ENCODE results near the gene DDIT4.
"Not testable (repeated sequence)": the region's sequence is repeated elsewhere in the genome, so short reads cannot be mapped to it uniquely, and the experiment has no call there.

Gene DDIT4

DNA sequence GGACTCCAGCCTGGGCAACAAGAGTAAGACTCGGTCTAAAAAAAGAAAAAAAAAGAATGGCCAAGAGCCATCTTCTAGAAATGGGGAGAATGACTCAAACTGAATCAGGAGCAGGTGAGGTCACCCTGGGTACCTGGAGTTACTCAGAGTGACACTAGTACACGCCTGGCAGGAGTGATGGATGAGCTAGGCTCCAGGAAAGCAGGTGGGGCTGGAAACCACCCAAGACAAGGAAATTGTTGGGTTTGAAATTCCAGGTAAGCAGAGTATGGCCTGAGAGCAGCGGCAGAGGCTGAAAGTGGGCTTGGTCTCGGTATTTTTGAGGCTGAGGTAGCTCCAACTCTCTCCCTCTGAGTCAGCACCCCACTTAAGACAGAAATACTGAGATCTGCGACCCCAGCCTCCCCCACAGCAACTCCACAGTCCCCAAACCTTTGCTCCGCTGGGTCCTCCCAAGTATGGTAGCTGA is 18.5 kb downstream of the DDIT4 start:
- DNase-seq (ENCODE audit: low read depth in 1 of 2, low spot score in 1 of 2): peak in 1 of 2 donors; percentile 47

DNA sequence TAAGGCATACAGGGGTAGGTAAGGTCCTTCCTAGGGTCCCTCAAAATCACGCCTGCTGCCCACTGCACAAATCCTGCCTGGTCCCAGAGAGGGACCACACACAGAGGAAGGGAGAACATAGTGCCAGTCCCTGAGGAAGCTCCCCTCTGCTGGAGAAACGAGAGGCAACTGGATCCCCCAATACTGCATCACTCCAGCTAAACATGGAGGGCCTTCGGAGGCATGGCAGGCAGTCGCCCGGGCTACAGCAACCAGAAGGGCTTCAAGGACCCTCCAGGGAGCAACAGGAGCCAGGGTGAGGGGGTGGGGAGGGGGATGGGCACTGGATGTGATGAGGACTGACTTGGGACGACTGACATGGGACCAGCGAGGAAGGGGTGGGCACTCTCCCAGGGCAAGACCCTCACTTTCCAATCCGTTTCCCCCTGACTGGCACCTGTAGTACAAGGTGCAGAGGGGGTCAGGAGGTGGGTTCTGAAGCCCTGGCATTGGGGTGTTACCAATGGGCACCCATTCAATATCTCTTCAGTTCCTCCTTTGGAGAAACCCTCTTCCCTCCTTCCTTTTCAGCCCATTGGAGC is 21.7 kb downstream of the DDIT4 start:
- DNase-seq (ENCODE audit: low read depth in 1 of 2, low spot score in 1 of 2): no peak

DNA sequence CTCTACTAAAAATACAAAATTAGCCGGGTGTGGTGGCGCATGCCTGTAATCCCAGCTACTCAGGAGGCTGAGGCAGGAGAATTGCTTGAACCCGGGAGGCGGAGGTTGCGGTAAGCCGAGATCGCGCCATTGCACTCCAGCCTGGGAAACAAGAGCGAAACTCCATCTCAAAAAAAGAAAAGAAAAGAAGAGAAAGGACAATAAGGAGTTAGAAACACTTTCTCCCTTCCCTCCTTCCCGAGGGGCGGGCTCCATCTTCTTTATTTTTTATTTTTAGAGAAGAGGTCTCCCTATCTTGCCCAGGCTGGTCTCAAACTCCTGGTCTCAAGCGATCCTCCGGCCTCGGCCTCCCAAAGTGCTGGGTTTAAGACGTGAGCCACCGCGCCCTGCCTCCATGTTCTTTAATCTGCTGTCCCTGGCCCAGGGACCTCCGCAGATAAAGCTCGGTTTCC is 23.1 kb downstream of the DDIT4 start:
- DNase-seq (ENCODE audit: low read depth in 1 of 2, low spot score in 1 of 2): not testable (repeated sequence)

DNA sequence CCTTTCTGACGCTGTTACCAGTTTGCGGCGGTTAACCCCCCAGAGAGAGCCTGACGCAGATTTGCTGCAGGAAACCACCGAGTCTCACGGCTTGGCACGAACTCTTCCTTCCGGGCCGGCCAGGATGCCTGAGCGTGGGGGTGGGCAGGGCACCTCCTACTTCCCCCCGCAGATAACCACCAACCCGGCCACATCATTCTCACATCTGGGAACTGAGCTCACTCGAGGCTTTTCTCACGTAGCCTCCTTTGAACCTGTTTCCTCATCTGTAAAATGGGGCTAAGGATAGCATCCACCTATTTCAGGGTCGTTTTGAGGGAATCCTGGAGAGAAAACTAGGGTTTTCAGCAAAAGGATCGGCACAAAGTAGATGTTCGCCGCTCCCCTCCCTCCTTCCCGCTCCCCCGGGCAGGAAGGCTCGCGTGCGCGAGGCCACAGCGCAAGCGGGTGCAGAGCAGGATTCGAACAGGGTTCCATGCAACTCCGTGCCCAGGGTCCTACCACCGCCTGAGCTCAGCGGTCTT is 23.6 kb downstream of the DDIT4 start:
- peak; percentile 86 to 95 for DNase-seq (ENCODE audit: low read depth in 1 of 2, low spot score in 1 of 2)

DNA sequence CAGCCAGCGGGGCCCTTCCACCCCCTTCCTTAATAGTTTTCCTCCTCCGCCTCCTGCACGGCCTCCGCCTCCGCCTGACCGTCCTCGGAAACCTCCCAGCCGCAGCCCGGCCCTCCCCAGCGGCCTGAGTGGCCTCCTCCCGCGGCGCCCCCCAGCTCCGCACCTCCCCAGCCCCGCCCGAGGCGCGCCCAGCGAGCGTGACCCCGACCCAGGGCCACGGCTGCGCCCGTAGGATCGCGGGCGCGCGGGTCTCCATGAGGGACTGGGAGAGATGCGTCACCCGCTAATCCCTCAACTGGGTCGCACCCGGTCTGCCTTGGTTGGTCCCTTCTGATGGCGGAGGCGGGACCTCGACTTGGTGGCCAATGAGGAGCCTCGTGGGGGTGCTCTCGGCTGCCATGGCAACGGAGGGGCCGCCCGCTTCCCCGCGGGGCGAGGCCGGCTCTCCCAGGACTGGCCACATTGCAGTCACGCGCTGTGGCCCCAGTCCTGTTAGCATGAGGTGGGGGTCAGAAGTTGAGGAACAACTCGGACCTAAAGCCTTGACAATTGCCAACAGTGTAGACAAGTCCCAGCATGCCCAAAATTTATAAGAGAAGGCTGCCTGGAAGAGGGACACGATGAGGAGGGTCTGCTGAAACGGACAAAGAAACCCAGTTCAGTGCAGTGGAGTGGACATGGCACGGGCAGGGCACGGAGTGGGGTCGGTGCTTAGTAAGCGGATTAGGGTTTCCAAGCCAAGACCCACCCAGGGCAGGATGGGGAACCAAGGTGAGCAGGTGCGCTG is 24.3 kb downstream of the DDIT4 start:
- DNase-seq (ENCODE audit: low read depth in 1 of 2, low spot score in 1 of 2): peak; percentile 65 to 86

DNA sequence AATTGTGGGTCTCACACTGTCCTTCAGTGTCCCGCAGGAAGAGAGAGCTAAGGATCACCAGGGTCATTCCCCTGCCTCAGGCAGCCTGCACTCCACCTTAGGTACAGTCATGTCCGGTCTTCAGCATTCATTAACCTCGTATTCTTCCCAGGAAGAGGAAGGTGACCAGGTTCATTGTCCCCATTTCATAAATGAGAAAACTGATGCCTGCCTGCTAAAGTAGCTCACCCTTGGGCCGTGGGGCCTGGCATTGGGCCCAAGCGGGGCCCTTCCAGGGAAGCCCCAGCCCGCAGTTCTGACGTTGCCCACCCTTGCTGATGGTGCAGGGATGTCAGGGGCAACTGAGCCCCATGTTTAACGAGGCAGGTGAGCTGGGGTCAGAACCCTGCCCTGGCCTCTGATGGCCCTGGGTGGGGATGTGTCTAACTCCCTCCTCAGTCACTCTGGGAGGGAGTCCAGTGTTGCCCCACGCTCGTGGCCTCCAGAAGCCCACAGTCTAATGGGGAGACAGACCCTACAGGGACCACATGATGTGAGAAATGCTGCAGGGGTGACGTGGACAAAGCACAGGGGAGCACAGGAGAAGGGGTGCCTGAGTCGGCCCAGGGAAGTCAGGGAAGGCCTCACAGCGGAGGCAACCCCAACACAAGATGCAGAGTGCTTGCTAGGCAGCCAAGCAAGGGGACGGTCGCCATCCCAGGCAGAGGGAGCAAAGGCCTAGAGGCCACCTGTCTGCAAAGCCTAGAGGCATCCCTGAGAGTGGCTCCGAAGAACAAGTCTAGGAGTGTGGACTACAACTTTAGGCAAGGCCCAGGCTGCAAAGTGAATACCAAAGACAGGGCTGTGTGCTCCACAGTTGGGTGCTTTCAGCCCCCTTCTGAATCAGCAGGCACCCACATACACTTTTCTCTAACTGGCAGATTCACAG is 25.1 kb downstream of the DDIT4 start:
- no peak for DNase-seq (ENCODE audit: low read depth in 1 of 2, low spot score in 1 of 2)

DNA sequence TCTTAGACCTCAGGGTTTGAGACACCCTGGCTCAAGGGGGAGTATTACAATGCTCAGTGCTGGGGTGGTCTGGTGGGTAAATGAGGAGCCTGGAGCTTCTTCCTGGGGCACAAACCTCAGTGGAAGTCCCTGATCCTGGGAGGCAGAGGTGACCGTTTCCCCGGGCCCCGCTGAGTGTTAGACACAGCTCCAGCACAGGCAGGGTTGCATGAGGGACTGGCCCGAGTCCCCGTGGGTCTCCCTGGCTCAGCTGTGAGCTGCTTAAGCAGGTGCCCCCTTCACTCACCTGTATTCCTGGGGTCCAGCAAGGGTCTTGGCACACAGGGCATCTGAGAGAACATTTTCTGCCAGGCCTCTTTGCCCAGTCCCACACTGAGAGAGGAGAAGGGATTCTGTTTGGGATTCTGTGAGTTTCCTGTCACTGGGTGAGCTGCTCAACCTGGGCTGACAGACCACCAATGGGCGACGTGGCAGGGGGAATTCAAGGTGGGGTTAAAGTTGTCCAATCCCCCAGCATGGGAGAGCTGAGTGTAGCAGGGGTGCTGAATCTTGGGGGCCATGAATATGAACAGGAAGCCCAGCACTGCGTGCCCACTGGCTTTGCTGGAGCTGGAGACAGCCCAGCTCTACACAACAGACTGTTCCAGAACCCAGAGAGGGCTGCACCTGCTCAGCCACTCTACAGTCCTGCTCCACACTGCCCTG is 29.9 kb downstream of the DDIT4 start:
- DNase-seq (ENCODE audit: low read depth in 1 of 2, low spot score in 1 of 2): no peak

DNA sequence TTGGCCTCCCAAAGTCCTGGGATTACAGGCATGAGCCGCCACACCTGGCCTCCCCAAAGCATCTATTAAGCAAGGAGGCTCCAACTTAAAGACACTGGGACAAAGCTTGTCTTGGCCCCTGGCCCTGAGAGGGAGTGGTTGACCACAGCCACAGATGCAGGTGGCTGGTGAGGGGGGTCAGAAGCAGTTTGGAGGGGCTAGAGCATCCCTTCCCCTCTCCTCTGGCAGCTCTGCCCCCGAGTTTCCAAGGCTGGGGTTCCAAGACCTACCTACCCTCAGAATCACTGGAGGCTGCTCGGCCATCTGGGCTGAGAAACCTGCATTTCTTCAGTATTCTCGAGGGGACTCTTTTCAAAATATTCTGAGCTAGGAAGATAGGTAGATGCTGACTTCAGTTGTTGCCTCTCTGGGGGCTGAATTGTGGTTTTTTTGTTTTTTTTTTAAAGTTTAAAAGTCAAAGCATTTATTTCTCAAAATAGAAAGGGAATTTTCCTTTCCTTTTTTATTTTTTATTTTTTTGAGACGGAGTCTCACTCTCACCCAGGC is 32.6 kb downstream of the DDIT4 start:
- no peak for DNase-seq (ENCODE audit: low read depth in 1 of 2, low spot score in 1 of 2)

DNA sequence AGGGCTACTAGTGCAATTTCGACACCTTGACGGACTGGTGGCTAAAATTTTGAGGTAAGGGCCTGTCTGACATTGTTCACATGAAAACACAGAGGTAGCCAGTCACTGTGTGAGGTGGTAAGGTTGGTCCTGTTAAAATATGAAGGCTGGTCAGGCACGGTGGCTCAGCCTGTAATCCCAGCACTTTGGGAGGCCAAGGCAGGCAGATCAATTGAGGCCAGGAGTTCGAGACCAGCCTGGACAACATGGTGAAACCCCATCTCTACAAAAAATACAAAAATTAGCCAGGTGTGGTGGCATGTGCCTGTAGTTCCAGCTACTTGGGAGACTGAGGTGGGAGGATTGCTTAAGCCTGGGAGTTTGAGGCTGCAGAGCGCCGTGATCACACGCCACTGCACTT is 34.0 kb downstream of the DDIT4 start:
- not testable (repeated sequence) for DNase-seq (ENCODE audit: low read depth in 1 of 2, low spot score in 1 of 2)

DNA sequence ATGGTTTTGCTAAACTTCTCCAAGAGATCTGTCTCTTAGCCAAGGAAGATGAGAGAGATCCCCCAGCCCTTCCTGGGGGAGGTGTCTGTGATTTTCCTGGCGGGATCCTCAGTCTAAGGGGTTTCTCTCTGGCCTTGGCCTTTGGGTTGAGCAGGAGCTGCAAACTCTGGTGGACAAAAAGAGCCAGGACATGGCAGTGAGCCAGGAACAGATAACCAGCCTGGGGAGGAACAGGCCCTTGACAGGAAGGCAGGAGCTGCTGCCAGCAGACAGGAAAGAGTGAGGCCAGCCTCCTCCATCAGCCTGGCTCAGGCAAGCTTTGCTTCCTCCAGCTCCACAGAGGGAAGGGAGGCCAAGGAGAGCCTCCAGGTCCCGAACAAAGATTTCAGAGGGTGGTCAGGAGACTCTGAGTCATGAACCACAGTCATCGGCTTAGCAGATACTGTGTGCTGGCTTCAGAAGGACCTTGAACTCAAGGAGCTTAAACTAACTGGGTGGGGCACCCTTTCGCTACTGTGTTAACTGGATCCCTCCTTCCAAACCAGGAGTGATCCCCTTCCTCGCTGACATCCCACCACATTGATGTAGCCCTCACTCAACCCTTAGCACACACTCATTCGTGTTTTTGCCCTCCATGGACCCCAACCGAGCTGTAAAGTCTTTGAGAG is 34.7 kb downstream of the DDIT4 start:
- no peak for DNase-seq (ENCODE audit: low read depth in 1 of 2, low spot score in 1 of 2)

DNA sequence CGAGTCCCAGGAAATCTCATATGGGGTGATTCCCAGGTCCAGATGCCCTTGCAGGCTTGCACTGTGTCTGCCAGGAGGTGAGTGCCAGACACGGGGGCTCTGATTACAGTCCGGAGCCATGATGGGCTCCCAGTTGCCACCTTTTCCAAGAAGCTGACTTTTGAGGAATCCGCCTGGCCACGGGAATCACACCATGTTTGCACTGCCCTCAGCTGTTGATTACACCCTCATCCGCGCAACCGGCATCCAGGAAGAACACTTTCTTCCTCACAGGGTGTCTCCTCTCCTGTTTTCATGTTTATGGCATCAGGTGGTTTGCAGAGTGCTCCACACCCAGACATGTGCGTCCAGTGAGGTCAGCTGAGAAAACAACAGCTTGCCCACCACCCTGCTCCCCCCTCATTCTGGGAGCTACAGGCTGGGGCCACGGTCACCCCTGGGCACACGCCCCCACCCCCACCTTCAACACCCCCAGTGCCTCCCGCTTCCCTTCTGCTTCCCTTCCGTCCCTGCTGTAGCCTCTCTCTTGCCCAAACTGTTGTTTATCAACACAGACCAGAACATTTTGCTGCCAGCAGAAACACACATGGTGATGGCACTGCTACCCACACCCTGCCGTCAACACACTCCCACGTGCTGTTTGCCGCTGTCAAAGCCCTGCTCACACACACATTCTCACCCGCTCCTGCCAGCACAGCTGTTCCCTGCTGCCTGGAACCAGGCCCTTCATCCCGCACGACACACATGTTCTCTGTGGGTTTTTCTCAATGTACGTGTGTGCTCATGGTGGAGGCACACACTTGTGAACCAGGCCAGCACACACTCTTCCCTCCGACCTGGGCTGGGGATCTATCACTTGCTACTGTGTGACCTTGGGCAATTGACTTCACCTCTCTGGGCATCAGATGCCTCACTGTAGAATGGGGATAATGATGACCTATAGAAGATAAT is 35.8 kb downstream of the DDIT4 start:
- DNase-seq (ENCODE audit: low read depth in 1 of 2, low spot score in 1 of 2): no peak

DNA sequence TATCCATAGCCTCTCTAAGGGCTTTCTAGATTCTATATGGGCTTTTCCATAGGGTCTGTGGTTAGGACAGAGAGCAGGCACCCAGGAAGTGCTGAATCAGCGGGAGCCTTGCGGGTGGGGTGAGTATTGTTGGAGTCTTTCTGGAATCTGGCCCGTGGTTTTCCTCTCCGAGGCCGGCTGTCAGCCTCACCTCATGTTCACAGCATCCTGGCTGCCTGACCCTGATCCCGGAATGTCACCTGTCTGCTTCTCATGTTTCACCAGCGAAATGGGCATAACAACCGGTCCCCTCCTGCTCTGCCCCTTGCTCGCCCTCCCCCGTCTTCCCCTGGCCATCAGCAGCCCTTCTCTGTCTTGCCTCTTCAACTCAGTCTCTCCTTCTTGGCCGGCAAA is 36.5 kb downstream of the DDIT4 start:
- no peak for DNase-seq (ENCODE audit: low read depth in 1 of 2, low spot score in 1 of 2)

DNA sequence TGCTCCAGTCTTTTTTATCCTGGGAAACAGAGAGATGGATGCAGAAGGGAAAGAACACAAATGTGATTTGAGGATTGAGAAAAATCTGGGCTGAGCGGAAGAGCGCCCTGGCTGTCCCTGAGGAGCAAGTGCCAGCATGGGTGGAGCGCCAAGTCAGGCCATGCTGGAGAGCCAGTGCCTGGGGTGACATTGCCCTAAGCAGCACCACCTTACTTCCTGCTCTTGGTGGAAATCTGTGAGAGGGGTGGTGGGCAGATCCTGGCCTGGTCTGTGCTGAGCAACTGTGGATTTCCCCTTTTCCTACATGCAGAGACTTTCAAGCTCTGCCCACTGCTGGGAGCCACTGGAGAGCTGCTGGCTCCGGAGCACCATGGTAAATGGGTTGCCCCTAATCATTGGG is 36.9 kb downstream of the DDIT4 start:
- no peak for DNase-seq (ENCODE audit: low read depth in 1 of 2, low spot score in 1 of 2)

DNA sequence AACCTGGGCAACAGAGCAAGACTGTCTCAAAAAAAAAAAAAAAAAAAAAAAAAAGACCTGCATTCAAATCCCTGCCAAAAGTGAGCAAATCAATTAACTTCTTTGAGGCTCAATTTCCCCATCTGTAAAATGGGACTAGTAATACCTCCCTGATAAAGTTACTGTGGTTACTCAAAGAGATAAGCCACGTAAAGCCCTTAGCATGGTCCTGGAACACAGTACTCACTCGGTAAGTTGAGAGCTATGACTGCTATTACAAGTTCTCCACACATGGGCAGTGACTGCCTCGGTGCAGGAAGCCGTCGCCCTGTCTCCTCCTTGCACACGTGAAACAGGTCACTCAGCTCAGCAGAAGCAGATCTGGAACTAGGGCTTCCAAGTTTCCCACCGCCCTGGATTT is 37.9 kb downstream of the DDIT4 start:
- no peak for DNase-seq (ENCODE audit: low read depth in 1 of 2, low spot score in 1 of 2)

DNA sequence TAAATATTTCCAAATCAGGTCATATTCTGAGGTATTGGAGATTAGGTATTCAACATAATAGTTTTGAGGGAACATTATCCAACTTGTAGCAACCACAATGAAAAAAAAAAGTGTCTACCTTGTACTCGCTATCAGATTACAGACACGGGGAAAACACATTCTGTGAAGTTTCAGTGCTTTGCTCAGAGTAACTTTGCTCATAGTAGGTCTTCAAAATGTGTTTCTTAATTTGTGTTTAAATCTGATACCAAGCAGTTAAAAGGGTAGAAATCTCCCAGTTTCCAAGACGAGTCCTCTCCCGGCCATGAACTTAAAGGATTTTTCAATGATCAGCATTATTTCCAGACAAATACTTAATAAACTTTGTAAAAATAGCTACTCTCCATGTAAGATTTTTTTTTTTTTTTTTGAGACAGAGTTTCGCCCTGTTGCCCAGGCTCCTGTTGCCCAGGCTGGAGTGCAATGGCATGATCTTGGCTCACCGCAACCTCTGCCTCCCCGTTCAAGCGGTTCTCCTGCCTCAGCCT is 39.2 kb downstream of the DDIT4 start:
- no peak for DNase-seq (ENCODE audit: low read depth in 1 of 2, low spot score in 1 of 2)

DNA sequence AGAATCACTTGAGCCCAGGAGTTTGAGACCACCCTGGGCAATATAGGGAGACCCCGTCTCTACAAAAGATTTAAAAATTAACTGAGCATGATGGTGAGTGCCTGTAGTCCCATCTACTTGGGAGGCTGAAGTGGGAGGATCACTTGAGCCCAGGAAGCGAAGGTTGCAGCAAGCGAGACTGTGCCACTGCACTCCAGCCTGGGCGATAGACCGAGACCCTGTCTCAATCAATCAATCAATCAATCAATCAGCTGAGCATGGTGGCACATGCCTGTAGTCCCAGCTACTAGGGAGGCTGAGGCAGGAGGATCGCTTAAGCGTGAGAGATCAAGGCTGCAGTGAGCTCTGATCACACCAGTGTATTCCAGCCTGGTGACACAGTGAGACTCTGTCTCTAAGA is 40.5 kb downstream of the DDIT4 start:
- no peak for DNase-seq (ENCODE audit: low read depth in 1 of 2, low spot score in 1 of 2)

DNA sequence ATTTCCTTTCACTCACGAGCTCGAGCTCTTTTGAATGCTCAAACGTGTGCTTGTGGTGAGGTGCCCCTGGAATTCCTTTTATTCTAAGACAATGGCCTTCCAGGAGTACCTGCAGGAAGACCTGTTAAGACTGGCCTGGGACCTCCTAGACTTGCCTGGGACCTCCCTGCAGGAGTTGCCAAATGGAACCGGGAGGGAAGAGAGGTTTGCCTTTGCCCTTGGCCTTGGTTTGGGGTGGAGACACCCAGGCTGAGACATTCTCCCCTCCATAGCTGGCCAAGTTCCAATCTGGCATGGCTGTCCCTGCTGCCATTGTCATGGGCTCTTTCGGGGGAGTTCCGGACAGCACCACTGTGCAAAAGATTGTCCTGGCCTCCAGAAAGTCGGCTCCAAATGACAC is 41.3 kb downstream of the DDIT4 start:
- DNase-seq (ENCODE audit: low read depth in 1 of 2, low spot score in 1 of 2): no peak

DNA sequence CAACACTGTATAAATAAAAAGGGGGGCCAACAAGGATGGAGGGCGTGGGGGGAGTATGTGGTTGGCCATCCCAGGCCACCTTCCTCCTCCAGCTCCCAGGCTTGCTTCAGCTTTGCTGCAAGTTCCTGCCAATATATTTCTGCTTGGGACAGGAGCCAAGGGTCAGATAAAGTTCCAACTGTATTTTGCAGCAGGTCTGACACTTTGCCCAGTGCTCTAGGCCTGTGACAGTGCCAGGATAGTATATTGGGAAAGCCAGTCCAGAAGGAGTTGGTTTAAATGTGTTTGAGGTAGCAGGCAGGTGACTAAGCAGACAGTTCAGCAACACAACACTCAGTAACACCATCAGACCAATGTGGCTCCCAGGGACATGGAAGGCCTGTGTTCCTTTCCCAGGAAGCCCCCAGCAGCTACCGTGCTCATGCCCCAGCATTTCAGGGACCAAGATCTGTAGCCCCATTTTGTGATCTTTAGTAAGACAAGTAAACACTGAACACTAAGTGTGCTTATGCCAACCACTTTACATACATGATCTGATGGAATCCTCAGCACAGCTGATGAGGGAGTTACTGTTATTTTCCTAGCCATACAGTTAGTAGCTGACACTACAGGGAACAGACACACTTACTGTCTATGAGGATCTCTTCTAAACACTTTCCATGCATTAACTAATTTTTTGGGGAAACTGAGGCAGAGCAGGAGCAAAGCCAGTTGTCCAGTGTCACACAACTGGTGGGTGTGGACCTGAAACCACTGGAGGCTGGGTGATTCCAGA is 42.1 kb downstream of the DDIT4 start:
- DNase-seq (ENCODE audit: low read depth in 1 of 2, low spot score in 1 of 2): no peak
